Stimulated activated CD4-positive, alpha-beta T cell treated with anti-CD3 and anti-CD28 coated beads, Interleukin-1b, Interleukin-23, amount 100 ng/mL, for 4 hours (primary cell): Measurements from ENCODE around the gene OR5T1.

Experiments used
- DNase-seq, 2 donors: peaks; one replicate each; pipeline ENCODE4 v3.0.0-alpha.2; 2020; ENCODE audit warnings: low read depth in 2 of 2

OR5T1 gene

DNA sequence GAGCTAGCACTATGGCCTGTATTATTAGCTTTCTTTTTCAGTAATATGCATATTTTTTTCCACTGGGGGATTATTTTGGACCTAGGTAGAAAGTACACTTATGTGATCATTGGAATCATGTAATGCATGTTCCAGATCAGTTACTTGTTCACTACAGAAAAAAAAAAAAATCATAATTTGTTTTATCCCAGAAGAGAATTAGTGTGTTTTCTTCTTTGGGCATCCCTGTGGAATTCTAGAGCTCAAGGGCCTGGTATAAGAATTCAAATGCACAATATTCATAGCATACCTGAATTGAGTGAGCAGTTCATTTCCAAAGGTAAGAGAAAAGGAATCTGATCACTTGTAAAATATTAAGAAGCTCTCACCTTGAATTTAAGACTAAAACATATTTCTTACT is at the start of gene OR5T1:
Gene OR5T1, plus strand, starts transcription at position 301 of the 400 bp plus-strand sequence. CDS start 1,485 bp downstream, outside the sequence.
- no peak for DNase-seq

DNA sequence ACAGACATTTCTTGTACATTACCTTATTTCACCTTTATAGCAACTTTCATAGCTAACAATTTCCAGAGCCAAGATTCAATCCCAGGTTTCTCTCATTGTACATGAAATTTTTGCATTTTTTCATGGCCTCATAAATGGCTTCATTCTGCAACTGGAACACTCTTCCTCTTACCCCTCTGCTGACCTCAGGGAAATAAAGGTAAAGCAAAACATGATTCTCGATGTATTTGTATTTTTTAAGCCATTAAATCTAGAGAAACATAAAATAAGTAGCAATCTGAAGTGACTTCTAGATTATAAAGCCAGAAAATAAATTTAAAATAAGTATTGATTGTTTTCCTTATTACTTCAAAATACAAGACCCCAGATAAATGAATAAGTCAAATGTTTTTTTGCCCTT is 39.8 kb upstream of the OR5T1 start, which contains the start of gene OR5T2:
Gene OR5T2, minus strand, starts transcription at position 101 of the 400 bp plus-strand sequence. CDS start 1,193 bp downstream, outside the sequence.
- DNase-seq = no peak

DNA sequence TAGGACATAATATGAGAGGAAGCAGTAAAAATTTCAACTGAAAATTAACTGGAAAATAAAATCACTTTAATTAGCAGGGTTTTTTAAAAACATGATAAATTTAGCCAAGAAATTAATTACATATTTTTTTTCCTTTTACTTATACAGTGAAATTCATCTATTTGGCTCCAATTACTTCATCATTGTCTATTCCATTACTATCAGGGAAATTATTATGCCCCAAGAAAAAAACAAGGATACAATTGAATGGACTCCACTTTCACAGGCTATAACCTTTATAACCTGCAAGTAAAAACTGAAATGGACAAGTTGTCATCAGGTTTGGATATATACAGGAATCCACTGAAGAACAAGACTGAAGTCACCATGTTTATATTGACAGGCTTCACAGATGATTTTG is 22.0 kb upstream of the OR5T1 start, which contains the start of gene OR5T3:
Gene OR5T3, plus strand, starts transcription at position 301 of the 400 bp plus-strand sequence. Its CDS starts 0 bp downstream, at position 301.
- no peak for DNase-seq

DNA sequence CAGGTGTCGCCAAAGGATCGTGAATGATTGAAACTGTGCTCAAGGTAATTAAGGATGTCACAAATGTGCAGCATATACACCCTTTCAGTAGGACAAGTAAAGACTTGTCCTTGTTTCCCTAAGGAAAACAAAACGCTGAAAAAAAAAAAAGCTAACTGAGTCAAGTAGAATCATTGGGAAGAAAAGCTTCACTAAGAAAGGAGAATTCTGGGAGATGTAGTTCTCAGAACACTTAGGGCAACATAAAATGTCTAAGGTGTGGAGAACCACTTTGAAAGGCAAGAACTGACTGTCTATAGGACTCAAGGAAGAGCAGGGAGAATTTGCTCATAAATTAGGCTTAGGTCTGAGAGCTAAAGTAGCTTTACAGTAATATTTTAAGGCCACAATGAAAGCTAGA is 2.9 kb upstream of the OR5T1 start:
- no peak for DNase-seq

DNA sequence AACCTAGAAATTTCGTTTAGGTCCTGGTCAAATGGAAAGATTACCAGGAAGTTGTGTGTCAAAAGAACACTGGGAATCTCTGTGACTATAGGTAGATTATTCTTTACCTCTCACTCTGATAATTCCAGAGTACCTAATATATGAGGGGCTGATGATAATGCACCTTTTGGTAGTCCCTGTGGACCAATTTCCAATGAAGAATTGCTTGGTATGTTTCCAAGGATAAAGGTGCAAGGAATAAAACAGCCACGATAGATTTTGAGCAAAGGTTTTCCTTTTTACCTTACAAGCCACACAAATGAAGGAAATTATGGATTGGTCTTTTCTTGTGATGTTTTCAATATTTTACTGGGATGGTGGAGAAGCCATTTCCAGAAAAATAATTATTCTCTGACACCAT is 18.2 kb downstream of the OR5T1 start, which contains the start of gene OR8H1:
Gene OR8H1, minus strand, starts transcription at position 101 of the 400 bp plus-strand sequence. CDS start 1,192 bp downstream, outside the sequence.
- no peak for DNase-seq

DNA sequence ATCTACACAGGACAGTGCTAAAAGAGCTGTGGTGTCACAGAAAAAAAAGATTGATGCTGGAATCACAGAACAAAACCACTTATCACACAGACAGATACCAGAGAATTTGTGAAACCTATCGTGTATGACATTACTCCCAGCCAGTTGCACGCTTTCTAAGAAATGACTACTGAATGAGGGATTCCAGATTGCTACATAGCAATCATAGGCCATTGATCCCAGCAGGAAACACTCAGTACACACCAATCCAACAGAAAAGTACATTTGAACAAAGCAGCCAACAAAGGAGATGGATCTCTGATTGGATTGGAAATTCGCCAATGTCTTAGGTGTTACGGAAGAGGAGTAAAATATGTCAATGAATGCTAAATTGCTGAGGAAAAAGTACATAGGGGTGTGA is 22.9 kb downstream of the OR5T1 start:
- DNase-seq = no peak

DNA sequence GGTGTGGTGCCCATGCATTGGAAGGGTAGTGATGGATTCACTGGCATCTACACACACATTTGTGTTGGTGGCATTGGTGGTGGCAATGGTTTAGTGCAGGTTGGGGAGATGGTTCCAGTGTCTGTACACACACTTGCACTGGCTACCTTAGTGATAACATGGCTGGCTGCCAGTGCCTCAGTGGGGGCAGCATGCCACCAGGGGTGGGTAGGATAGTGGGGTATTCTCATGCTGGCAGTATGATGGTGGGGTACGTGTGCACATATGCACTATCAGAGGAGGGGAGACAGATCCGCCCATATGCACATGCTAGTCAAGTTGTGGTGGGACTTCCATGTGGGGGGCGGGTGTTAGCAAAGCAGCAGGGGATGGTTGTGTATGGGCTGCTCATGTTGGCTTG is 33.9 kb downstream of the OR5T1 start:
- DNase-seq = no peak

DNA sequence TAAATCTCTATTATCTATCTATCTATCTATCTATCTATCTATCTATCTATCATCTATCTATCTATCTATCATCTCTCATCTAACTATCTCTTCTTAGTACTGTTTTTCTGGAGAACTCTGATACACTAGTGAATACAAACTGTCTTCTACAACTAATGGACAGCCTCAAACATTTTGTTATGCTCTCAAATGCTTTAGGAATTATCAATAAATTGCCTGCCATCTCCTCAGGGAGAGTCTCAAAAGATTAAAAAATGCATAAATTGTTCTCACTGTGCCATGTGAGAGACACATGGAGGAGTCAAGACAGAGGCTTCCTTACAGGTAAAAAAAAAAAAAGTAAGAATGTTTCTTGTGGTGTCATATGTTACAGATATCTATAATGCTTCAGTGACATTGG is 40.9 kb downstream of the OR5T1 start, which contains the start of gene OR8K3:
Gene OR8K3, plus strand, starts transcription at position 301 of the 400 bp plus-strand sequence. CDS start 3,163 bp downstream, outside the sequence.
- no peak for DNase-seq
